GM21381 (cell line): ENCODE results near the gene AHDC1.
"Not testable (repeated sequence)": the region's sequence is repeated elsewhere in the genome, so short reads cannot be mapped to it uniquely, and the experiment has no call there.

Experiments used
- ATAC-seq: cut with Tn5 transposase; IDR thresholded peaks from one replicate; pipeline ENCODE4 v1.9.1; 2021; ENCODE audit warnings: mild to moderate bottlenecking, moderate library complexity; ENCODE audit not compliant: unreplicated experiment

Gene AHDC1

GRCh38 chr1:27634177-27634984 lies 30.4 kb upstream of the AHDC1 start:
- no peak for ATAC-seq

DNA sequence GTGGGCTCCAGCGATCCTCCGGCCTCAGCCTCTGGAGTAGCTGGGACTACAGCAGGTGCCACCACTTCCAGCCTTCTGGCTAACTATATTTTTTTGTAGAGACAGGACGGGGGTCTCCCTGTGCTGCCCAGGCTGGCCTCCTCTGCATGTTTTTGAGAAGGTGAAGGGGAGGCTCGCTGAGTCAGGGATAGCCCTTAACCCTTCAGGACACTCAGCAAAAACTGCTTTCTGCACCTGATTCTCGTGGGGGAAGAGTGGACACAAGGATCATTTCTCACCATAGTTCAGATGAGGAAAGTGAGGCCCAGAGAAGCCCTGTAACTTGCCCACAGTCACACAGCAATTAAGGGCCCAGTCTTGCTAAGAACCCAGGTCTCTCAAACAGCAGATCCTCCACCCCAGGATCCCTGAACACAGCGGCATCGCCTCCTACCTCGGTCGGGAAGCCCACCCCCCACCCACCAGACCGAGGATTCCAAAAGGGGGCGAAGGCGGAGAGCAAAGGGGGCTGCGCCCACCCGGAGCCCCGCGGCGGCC lies 29.8 kb upstream of the AHDC1 start:
- no peak for ATAC-seq

DNA sequence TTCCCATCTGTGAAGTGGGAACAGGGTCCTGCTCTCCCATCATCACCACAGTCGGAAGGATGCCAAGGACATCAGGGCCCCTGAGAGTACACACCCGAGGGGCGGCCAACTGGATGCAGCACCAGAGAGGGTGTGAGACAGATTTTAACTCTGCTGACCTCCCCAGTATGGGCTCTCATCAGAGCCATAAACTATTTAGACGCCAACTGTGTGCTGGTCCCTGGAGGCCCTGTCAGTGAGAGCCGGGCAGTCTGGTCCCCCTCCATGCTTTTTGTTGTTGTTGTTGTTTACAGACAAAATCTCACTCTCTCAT lies 29.3 kb upstream of the AHDC1 start:
- peak; percentile 1 for ATAC-seq

GRCh38 chr1:27632387-27633297 lies 28.7 kb upstream of the AHDC1 start:
- peak; percentile 34 for ATAC-seq

DNA sequence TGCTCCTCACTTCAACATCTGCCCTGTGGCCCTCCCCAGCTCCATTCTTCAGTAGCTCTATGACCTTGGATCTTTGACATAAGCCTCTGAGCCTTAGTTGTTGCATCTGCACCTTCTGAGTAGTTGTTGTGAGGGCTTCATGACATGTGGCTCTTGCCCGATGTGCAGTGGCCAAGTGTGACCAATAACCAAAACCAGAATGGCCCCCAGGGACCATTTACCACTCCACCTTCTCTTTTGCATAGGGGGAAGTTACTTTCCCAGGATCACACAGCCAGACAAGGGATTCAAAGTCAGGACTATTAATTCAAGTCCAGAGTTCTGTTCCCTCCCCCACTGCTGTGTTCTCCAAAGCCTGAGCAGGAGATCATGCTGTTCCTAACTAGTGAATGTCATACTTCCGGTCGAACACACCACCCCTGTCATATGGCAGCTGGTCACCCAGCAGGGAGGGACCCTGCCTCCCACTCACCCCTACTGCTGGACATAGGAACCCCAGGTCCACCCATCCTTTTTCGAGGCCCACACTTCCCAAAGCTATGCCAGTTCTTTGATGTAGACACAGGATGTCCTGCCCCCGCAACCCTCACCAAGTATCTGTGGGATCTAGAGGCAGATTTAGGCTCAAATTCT lies 27.0 kb upstream of the AHDC1 start:
- peak; percentile 19 for ATAC-seq

DNA sequence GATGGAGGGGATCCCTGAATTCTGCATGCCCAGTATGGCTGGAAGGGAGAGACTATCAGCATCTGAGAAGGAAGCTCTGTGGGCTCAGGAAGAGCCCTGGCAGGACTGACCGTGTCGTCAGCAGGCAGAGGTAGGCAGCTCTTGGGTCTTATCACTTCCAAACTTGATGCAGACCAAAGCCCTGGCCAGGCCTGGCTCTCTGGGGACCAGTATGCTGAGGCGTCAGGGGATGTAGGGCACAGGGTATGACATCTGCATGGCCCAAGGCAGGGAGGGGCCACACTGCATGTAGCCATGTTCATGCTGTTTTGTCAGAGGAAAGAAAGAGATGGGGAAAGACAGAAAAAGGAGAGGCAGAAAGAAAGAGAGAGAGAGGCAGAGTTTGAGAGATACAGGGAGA lies 24.8 kb upstream of the AHDC1 start:
- no peak for ATAC-seq

- not testable (repeated sequence) for ATAC-seq
Observed at GRCh38 chr1:27627733-27628132, 23.8 kb upstream of the AHDC1 start.

- no peak for ATAC-seq
Observed at GRCh38 chr1:27627061-27627460, 23.1 kb upstream of the AHDC1 start.

DNA sequence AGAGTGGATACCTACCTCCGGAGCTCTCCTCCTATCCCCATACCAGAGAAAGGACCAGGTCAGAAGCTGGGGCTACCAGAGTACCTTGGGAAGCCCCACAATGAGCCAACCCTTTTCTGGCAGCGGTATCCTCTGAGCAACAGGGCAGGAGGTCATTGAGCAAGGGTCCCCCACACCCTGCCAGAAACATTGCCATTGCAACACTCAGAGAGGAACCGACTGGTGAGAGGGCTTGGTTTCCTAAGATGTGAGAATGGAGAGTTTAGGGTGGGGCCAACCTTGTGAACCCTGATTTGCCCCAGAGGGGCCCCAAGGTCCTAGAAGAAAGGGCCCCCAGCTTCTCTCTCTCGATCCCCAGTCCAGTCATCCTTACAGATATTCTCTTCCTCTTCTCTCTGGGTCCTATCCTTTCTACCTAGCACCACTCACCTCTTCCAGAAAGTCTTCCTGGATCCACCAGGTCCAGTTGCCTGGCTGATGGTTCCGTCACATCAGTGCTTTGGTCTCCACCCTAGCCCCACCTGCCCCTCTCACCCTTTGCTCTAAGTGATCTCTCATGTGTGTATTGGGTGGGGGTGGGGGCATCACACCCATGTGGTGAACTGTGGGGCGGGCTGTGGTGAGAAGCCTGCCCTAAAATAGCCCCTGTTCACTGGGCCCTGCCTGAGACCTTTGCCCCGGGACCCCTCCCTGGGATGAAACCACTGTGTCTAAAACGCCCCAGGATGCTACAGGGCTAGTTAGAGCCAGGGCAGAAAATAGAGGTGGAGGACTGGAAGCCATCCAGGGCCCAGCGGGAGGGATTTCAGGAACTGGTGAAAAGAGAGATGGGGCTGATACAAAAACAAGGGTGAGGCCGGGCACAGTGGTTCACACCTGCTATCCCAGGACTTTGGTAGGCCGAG lies 22.3 kb upstream of the AHDC1 start:
- peak; percentile 25 for ATAC-seq

- ATAC-seq = no peak
Observed at GRCh38 chr1:27624467-27625178, 20.7 kb upstream of the AHDC1 start.

DNA sequence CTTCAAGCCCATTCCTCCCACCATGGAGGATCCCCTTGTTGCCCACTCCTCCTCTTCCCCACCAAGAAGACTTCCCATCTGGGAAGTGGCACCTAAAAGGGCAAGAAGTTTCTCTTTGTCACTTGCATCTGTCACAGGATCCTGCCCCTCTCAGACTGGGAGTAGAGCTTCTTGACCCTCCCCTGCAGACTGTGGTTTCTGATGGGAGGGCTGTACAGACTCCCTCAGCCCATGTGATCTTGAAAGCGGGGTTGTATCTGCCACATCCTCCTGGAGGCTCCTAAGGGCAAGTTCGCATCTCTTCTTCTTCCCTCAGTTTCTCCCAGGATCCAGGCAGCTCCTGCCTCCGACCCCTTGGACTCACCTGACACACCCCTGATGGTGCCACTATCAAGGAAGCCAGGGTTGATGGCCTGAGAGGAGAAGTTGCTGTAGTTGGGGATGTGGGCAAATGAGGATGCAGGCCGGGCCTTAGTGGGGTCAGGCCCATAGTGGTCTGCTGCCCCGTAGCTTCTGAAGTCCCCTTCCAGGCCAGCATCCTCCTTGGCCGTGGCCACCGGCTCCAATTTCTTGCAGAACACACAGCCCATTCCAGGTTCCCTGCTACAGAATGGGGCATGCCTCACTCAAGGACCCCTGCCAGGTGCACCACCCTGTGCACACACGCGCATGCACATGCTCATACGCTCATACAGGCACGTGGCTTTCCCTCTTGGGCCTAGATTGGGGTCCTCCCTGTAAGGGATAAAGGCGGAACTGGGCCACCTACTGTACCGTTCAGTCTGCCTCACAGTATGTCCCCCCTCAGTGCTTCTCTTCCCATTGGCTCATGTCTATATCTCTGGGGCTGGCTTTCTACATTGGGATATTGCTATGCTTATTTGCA lies 19.6 kb upstream of the AHDC1 start:
- ATAC-seq = no peak

- no peak for ATAC-seq
Observed at GRCh38 chr1:27622828-27623227, 18.9 kb upstream of the AHDC1 start.

GRCh38 chr1:27621051-27621920 lies 17.3 kb upstream of the AHDC1 start:
- no peak for ATAC-seq

DNA sequence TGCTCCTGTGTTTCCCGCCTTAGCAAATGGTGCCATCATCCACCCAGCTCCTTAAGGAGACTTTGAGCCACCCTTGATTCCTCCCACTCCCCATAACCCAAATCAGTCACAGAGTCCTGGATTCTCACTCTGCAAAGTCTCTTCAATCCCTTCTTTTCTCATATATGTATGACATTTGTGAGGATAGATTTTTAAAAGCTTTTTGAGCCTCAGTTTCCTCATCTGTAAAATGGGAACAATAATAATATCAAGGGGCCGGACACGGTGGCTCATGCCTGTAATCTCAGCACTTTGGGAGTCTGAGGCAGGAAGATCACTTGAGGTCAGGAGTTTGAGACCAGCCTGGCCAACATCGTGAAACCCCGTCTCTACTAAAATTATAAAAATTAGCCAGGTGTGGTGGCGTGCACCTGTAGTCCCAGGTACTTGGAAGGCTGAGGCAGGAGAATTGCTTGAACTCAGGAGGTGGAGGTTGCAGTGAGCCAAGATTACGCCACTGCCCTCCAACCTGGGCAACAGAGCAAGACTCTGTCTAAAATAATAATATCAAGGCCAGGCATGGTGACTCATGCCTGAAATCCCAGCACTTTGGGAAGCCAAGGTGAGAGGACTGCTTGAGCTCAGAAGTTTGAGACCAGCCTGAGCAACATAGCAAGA lies 16.0 kb upstream of the AHDC1 start:
- ATAC-seq = not testable (repeated sequence)

- no peak for ATAC-seq
Observed at GRCh38 chr1:27618341-27619082, 14.6 kb upstream of the AHDC1 start.

DNA sequence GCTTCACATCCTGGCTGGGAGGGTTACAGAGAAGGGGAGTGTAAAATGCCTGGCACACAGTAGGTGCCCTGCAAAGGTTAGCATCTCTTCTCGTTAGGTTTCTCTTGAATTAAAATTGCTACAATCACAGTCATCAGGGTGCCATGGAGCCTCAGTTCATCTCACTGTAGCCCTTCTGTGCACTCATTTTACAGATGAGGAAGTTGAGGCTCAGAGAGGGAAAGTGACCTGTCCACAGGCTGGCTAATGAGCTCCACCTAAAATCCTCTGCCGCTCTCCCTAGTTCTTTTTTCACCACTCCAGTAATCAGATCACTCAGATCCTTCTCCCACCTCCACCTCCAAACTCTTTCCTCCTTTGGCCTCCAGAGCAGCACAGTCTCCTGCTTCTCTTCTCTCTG lies 13.5 kb upstream of the AHDC1 start:
- ATAC-seq = no peak

- ATAC-seq = no peak
Observed at GRCh38 chr1:27616441-27616840, 12.5 kb upstream of the AHDC1 start.
